ENCODE results near the gene SLC35F1. TPM values are rescaled to one million over a fixed set of nuclear protein-coding genes. Genes with fewer than 3 reads are reported as not detected.

SLC35F1 gene
- total and polyA plus RNA-seq, 9 of the 15 experiments (the other 6 are each of a cell fraction or from before 2014, with no cell fraction given), result 0.03 to 0.06 TPM; not detected in 7

DNA sequence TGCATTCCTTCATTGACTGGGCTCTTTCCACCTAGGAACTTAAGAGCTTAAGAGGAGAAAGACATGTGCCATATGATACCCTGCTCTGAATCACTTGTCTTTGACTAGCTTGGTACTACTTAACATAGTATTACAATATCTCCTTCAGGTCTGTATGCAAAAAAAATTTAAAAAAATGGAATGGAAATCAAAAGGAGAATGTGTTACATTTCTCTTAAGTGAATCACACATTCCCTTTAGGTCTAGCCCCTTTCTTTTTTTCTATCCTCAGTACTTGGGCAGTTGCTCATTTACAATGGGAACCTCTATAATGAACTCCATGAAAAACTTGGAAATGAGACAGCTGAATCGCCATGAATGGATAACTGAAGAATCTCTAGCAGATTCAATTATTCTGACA lies 53.8 kb downstream of the SLC35F1 start:
- DNase-seq (ENCODE audit: extremely low read depth in 1 of 4, low spot score in 3 of 4) (no peak), ATAC-seq (no peak), FAIRE-seq (no peak)
- H3K36me3 ChIP-seq (ENCODE audit: control insufficient read depth, insufficient read depth, low read length), result no peaks in the 10 kb centered on the region
- H3K9me3 ChIP-seq (replicated peaks; ENCODE audit: control insufficient read depth, insufficient read depth, low read depth, low read length), result no peaks in the 10 kb centered on the region; the same call in 1 of the 2 replicates
- H3K79me2 ChIP-seq (ENCODE audit: control insufficient read depth, insufficient read depth, low read length), result no peaks in the 10 kb centered on the region
- no peak overlapping the region for H3K4me2 ChIP-seq (ENCODE audit: insufficient read depth, low read length)
- no peaks in the 10 kb centered on the region for H3K4me1 ChIP-seq (replicated peaks in 1 of 2; ENCODE audit: control insufficient read depth in 2 of 2, insufficient read depth in 2 of 2, low read length in 2 of 2)
- H3K4me3 ChIP-seq, result no peak overlapping the region
- H3K9me1 ChIP-seq (ENCODE audit: control insufficient read depth, insufficient read depth, low read length), result no peaks in the 10 kb centered on the region
- ChIA-PET POLR2A (no interaction called here), CTCF (ENCODE audit: low intra/inter-chr PET ratio) (no interaction called here)
- H3K9ac ChIP-seq (ENCODE audit: insufficient read depth in 1 of 2, low read depth in 2 of 2, low read length in 2 of 2), result no peak overlapping the region
- H3K27ac ChIP-seq (ENCODE audit: extremely low read depth, low read depth, low read length), result no peak overlapping the region
- H4K20me1 ChIP-seq (replicated peaks; ENCODE audit: control insufficient read depth, insufficient read depth, low read length), result no peaks in the 10 kb centered on the region
- WGBS (ENCODE audit: insufficient coverage, low coverage, missing lambda C conversion rate), result 0% methylated on average over 1 of the region's 1 CpG
- no peaks in the 10 kb centered on the region for H3K27me3 ChIP-seq (ENCODE audit: control insufficient read depth in 2 of 2, insufficient read depth in 2 of 2, low read length in 2 of 2)
- BruUV-seq (replicated peaks), result no TSS peak
- intact Hi-C loops (cut with micrococcal nuclease), result no loop called here
- TF ChIP-seq HNRNPUL1 (IDR thresholded peaks at IDR 0.05; ENCODE audit: low read length) (no peak), MBD1 (CRISPR knock-in tag; IDR thresholded peaks at IDR 0.05) (no peak), FOS (IDR thresholded peaks at IDR 0.05; ENCODE audit: extremely low read depth, insufficient read length) (no peak), SETDB1 (IDR thresholded peaks at IDR 0.05; ENCODE audit: low read length) (no peak), ZNF253 (CRISPR knock-in tag; conservative IDR thresholded peaks at IDR 0.05) (no peak), U2AF2 (optimal IDR thresholded peaks at IDR 0.05; ENCODE audit: low read depth, low read length) (no peak), SMAD1 (IDR thresholded peaks at IDR 0.05; ENCODE audit: low read depth, low read length, partially characterized antibody) (no peak), ZNF133 (CRISPR knock-in tag; IDR thresholded peaks at IDR 0.05) (no peak)
- TF ChIP-seq, protein P1, sequence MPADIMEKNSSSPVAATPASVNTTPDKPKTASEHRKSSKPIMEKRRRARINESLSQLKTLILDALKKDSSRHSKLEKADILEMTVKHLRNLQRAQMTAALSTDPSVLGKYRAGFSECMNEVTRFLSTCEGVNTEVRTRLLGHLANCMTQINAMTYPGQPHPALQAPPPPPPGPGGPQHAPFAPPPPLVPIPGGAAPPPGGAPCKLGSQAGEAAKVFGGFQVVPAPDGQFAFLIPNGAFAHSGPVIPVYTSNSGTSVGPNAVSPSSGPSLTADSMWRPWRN (IDR thresholded peaks at IDR 0.05; ENCODE audit: low read depth), result no peak
- in situ Hi-C loops (cut with MboI), result no loop called here
- no peak overlapping the region for H2AFZ ChIP-seq (ENCODE audit: low read depth, low read length)
